Neural progenitor cell (in vitro differentiated cells): ENCODE results near the gene BEX3. TPM values are rescaled to one million over a fixed set of nuclear protein-coding genes. Genes with fewer than 3 reads are reported as not detected.

Experiments
- DNase-seq: peaks from one replicate; pipeline ENCODE4 v3.0.0-alpha.2; 2016; ENCODE audit warnings: low spot score
- H2AFZ ChIP-seq: fragments of 200-600 bp; sonication (generic); replicated peaks from 2 replicates; pipeline ENCODE4 v1.6.1; 2016; ENCODE audit warnings: antibody characterized with exemption
- H3F3A ChIP-seq: fragments of 200-600 bp; sonication (generic); 2 replicates; pipeline ENCODE4 v1.6.1; 2016; ENCODE audit warnings: antibody characterized with exemption, low read depth
- H3K27ac ChIP-seq: fragments of 200-600 bp; sonication (generic); 2 replicates; pipeline ENCODE4 v1.5.1; 2016; ENCODE audit warnings: mild to moderate bottlenecking
- H3K27me3 ChIP-seq: fragments of 200-600 bp; sonication (generic); 2 replicates; pipeline ENCODE4 v1.6.1; 2016; ENCODE audit warnings: mild to moderate bottlenecking, moderate library complexity
- H3K36me3 ChIP-seq: fragments of 200-600 bp; sonication (generic); 2 replicates; pipeline ENCODE4 v1.5.1; 2016
- H3K4me1 ChIP-seq: fragments of 200-600 bp; sonication (generic); 2 replicates; pipeline ENCODE4 v1.6.1; 2016; ENCODE audit warnings: mixed run types
- H3K4me2 ChIP-seq: fragments of 200-600 bp; sonication (generic); 2 replicates; pipeline ENCODE4 v1.6.1; 2016
- H3K4me3 ChIP-seq: fragments of 200-600 bp; sonication (generic); 2 replicates; pipeline ENCODE4 v1.5.1; 2016
- H3K79me2 ChIP-seq: fragments of 200-600 bp; sonication (generic); 2 replicates; pipeline ENCODE4 v1.6.1; 2016; ENCODE audit warnings: low read depth
- H3K9ac ChIP-seq: fragments of 200-600 bp; sonication (generic); 2 replicates; pipeline ENCODE4 v1.6.1; 2016
- H3K9me3 ChIP-seq: fragments of 200-600 bp; sonication (generic); 2 replicates; pipeline ENCODE4 v1.5.1; 2016; ENCODE audit warnings: low read depth
- H4K20me1 ChIP-seq: fragments of 200-600 bp; sonication (generic); 2 replicates; pipeline ENCODE4 v1.6.1; 2016; ENCODE audit warnings: low read depth
- H3K27ac Mint-ChIP-seq: 3 replicates; pipeline ENCODE4 v1.8.0; 2021; ENCODE audit warnings: mixed read lengths
- H3K27me3 Mint-ChIP-seq: 2 replicates; pipeline ENCODE4 v1.8.0; 2022; ENCODE audit warnings: low read depth, mild to moderate bottlenecking, inconsistent platforms, moderate library complexity, mixed read lengths; ENCODE audit not compliant: insufficient read depth
- H3K36me3 Mint-ChIP-seq: 3 replicates; pipeline ENCODE4 v1.8.0; 2021; ENCODE audit warnings: mixed read lengths
- H3K4me1 Mint-ChIP-seq: 3 replicates; pipeline ENCODE4 v1.8.0; 2021; ENCODE audit warnings: mixed read lengths
- H3K4me3 Mint-ChIP-seq: 3 replicates; pipeline ENCODE4 v1.8.0; 2021; ENCODE audit warnings: mild to moderate bottlenecking, moderate library complexity, mixed read lengths
- H3K9me3 Mint-ChIP-seq: 3 replicates; pipeline ENCODE4 v1.8.0; 2020; ENCODE audit warnings: mixed read lengths
- CTCF ChIP-seq: fragments of 200-600 bp; sonication (generic); IDR thresholded peaks from 2 replicates; pipeline ENCODE4 v1.5.1; 2017; ENCODE audit warnings: antibody characterized with exemption, mild to moderate bottlenecking
- EZH2 ChIP-seq: fragments of 200-600 bp; sonication (generic); IDR thresholded peaks from 2 replicates; pipeline ENCODE4 v1.6.1; 2017; ENCODE audit warnings: antibody characterized with exemption, mild to moderate bottlenecking, moderate library complexity
- EZH2phosphoT487 ChIP-seq: fragments of 200-600 bp; sonication (generic); IDR thresholded peaks from 2 replicates; pipeline ENCODE4 v1.6.1; 2017; ENCODE audit warnings: antibody characterized with exemption
- small RNA-seq: library from RNA; depleted of rRNA; stranded (forward); fragments of <200 nt; gene quantifications from one replicate; pipeline ENCODE3, GENCODE V24; 2015
- total RNA-seq: library from RNA; depleted of rRNA; stranded (reverse); fragments of >200 nt; gene quantifications from 2 replicates; pipeline ENCODE4 v1.2.3, GENCODE V29; 2015; ENCODE audit warnings: low replicate concordance

BEX3 gene
- total RNA-seq, 1 donor from 2014 or later: 392 TPM

- H3K27me3 ChIP-seq: no peaks in the 10 kb centered on the region
- no peak for TF ChIP-seq EZH2phosphoT487
- TF ChIP-seq CTCF: no peak
- TF ChIP-seq EZH2: no peak
- no peaks in the 10 kb centered on the region for H3K36me3 ChIP-seq
- no peaks in the 10 kb centered on the region for H3K4me1 ChIP-seq
- no peaks in the 10 kb centered on the region for H3F3A ChIP-seq
- no peaks in the 10 kb centered on the region for H4K20me1 ChIP-seq
- no peak overlapping the region for H3K4me3 ChIP-seq
- no peak overlapping the region for H3K4me3 Mint-ChIP-seq
- peaks cover 29% of the 10 kb centered on the region for H3K36me3 Mint-ChIP-seq
- H2AFZ ChIP-seq: no peak overlapping the region
- DNase-seq: no peak
- H3K27me3 Mint-ChIP-seq: no peaks in the 10 kb centered on the region
- no peak overlapping the region for H3K4me2 ChIP-seq
- H3K9ac ChIP-seq: no peak overlapping the region
- no peaks in the 10 kb centered on the region for H3K9me3 ChIP-seq
- H3K4me1 Mint-ChIP-seq: peaks cover 8% of the 10 kb centered on the region
- H3K27ac Mint-ChIP-seq: no peak overlapping the region
- H3K9me3 Mint-ChIP-seq: no peaks in the 10 kb centered on the region
- no peaks in the 10 kb centered on the region for H3K79me2 ChIP-seq
- no peak overlapping the region for H3K27ac ChIP-seq
Measured at GRCh38 chrX:103417933-103418332, 41.6 kb downstream of the BEX3 start.

- H3F3A ChIP-seq: no peaks in the 10 kb centered on the region
- Mint-ChIP-seq H3K9me3 (no peaks in the 10 kb centered on the region), H3K36me3 (peaks cover 26% of the 10 kb centered on the region), H3K27ac (no peak overlapping the region), H3K4me1 (peaks cover 8% of the 10 kb centered on the region), H3K27me3 (peaks cover 2% of the 10 kb centered on the region), H3K4me3 (no peak overlapping the region)
- no peak overlapping the region for H3K4me3 ChIP-seq
- peaks cover 2% of the 10 kb centered on the region for H3K4me1 ChIP-seq
- H3K4me2 ChIP-seq: no peak overlapping the region
- no peaks in the 10 kb centered on the region for H3K79me2 ChIP-seq
- no peaks in the 10 kb centered on the region for H3K27me3 ChIP-seq
- H3K9ac ChIP-seq: no peak overlapping the region
- no peak for DNase-seq
- no peaks in the 10 kb centered on the region for H3K36me3 ChIP-seq
- TF ChIP-seq EZH2 (no peak), CTCF (no peak), EZH2phosphoT487 (no peak)
- H3K9me3 ChIP-seq: no peaks in the 10 kb centered on the region
- no peak overlapping the region for H3K27ac ChIP-seq
- no peak overlapping the region for H2AFZ ChIP-seq
- H4K20me1 ChIP-seq: no peaks in the 10 kb centered on the region
Measured at GRCh38 chrX:103418811-103419340, 42.5 kb downstream of the BEX3 start.

DNA sequence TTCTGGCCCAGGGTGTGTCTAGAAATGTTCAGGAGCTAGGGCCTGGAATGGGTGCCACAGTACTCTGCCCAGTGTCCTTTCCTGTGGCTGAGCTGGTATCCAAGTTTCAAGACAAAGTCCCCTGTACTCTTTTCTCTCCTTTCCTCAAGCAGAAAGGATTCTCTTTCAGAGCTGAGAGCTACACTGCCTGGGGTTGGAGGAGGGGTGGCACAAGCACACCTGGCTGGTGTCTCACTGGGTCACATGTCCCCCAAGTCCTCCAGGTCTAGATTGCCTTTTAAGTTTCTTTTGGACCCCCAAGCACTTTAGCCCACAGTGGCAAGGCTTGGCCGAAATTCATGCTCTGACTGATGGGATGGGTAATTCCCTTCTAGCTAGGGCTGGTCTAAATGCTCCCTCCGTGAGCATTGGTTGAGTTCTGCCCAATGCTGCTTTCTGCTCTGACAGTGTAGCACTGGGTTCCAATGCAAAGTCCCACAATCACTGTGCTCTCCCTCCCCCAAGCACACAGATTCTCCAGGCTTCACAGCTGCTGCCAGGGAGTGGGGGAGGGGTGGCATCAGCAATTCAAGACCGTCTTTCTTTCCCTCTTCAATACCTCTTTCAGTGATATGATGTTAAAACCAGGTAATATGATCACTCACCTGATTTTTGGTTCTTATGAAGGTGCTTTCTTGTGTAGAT, 47.8 kb downstream of the BEX3 start:
- H3K27ac Mint-ChIP-seq: no peak overlapping the region
- no peak overlapping the region for H3K4me3 Mint-ChIP-seq
- no peaks in the 10 kb centered on the region for H3K9me3 Mint-ChIP-seq
- Histone ChIP-seq H3K79me2 (no peaks in the 10 kb centered on the region), H3F3A (no peaks in the 10 kb centered on the region), H3K9me3 (no peaks in the 10 kb centered on the region), H3K27ac (no peak overlapping the region), H3K4me1 (peaks cover 13% of the 10 kb centered on the region), H3K9ac (no peak overlapping the region), H3K4me3 (no peak overlapping the region), H2AFZ (no peak overlapping the region), H3K4me2 (peak overlapping the region; percentile 47), H3K36me3 (no peaks in the 10 kb centered on the region), H4K20me1 (no peaks in the 10 kb centered on the region), H3K27me3 (no peaks in the 10 kb centered on the region)
- peaks cover 2% of the 10 kb centered on the region for H3K27me3 Mint-ChIP-seq
- peak; percentile 43 for DNase-seq
- H3K36me3 Mint-ChIP-seq: peaks cover 15% of the 10 kb centered on the region
- TF ChIP-seq EZH2phosphoT487 (no peak), CTCF (no peak), EZH2 (no peak)
- H3K4me1 Mint-ChIP-seq: peaks cover 7% of the 10 kb centered on the region

Small RNA genes lying within 50 kb of the gene (small RNA-seq; reads per million reads assigned to genes)
- not detected for gene Z92846.1

Other genes with a start within 250 kb of the BEX3 start
- 64.0 and 106 TPM in 2 replicates for gene BEX4, start 161.4 kb upstream of the BEX3 start, total RNA-seq
- gene TCEAL8, start 121.4 kb upstream of the BEX3 start, total RNA-seq: 95.7 and 160 TPM in 2 replicates
- gene TCEAL5, start 99.8 kb upstream of the BEX3 start, total RNA-seq: 0.12 TPM in 1 of 2 replicates, not detected in the other
- 37.5 and 45.4 TPM in 2 replicates for gene BEX2, start 65.5 kb upstream of the BEX3 start, total RNA-seq
- gene TCEAL7, start 46.3 kb upstream of the BEX3 start, total RNA-seq: 30.8 and 34.3 TPM in 2 replicates
- 72.0 and 108 TPM in 2 replicates for gene TCEAL9, start 20.0 kb upstream of the BEX3 start, total RNA-seq
- 0.31 and 0.60 TPM in 2 replicates for gene RAB40A, start 143.0 kb downstream of the BEX3 start, total RNA-seq
- gene TCEAL4, start 209.0 kb downstream of the BEX3 start, total RNA-seq: 40.3 and 48.7 TPM in 2 replicates
- 12.0 and 12.3 TPM in 2 replicates for gene TCEAL3, start 231.4 kb downstream of the BEX3 start, total RNA-seq